GM12892 (cell line): ENCODE results near the gene GPR61.

Experiments
- POLR2A ChIP-seq: IDR thresholded peaks from 2 replicates; pipeline ENCODE4 v1.6.1; 2011; ENCODE audit warnings: low read depth, low read length, control low read depth
- POLR2AphosphoS5 ChIP-seq: IDR thresholded peaks from 2 replicates; pipeline ENCODE4 v1.6.1; 2011; ENCODE audit warnings: low read depth, low read length, control low read depth
- TAF1 ChIP-seq: IDR thresholded peaks from 2 replicates; pipeline ENCODE4 v1.6.1; 2011; ENCODE audit warnings: low read depth, mild to moderate bottlenecking, control low read depth, low read length, borderline replicate concordance

DNA sequence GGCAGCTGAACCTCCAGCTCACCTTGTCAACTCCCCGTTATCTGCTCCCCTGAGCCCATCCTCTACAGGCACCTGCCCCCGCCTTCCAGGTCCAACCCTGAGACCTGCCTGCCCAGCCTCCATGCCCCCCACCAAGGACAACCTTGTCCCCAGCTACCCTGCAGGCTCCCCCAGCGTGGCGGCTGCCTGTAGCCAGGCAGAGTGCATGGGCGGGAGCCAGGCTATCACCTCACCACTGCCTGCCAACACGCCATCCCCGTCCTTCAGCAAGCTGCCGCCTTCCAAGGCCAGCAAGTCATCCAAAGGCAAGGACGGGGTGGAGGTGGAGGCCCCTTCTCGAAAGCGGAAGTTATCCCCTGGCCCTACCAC, 48.8 kb upstream of the GPR61 start:
- TF ChIP-seq POLR2A (no peak), POLR2AphosphoS5 (no peak), TAF1 (no peak)
